Ishikawa (cell line): ENCODE results near the gene COL24A1.

Experiments used
- CEBPB ChIP-seq: IDR thresholded peaks from 2 replicates; pipeline ENCODE4 v1.6.1; 2012
- CREB1 ChIP-seq: IDR thresholded peaks from 2 replicates; pipeline ENCODE4 v1.6.1; 2012; ENCODE audit warnings: low read depth
- NFIC ChIP-seq: IDR thresholded peaks from 2 replicates; pipeline ENCODE4 v1.6.1; 2012
- TCF12 ChIP-seq: IDR thresholded peaks from 2 replicates; pipeline ENCODE4 v1.6.1; 2012; ENCODE audit warnings: low read depth
- USF1 ChIP-seq: IDR thresholded peaks from 2 replicates; pipeline ENCODE4 v1.6.1; 2012

DNA sequence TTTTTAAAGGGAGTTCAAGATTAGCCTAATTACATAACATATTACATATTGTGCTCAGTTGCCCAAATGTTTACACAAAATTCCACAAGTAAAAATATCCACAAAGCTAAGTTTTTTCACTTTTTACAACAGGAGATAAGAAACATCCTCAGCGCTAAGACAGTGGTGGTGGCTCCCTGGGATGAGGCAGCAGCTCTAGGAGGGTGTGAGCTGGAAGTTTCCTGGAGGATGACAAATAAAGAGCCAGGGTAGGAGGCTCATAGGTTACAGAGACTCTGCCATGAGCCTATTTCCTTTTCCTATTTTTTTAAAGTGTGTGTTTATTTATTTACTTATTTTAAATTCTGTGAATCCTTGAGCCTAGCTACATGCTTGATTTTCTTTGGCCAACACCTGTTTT lies 91.7 kb downstream of the COL24A1 start:
- TF ChIP-seq NFIC (no peak), TCF12 (no peak), CREB1 (no peak), CEBPB (no peak), USF1 (no peak)
